Erythroblast (primary cell): ENCODE results near the gene LPO.

Experiments
- GATA1 ChIP-seq: IDR thresholded peaks from 2 replicates; pipeline ENCODE4 v1.6.1; 2011; ENCODE audit warnings: low read depth, mild to moderate bottlenecking, control low read depth, low read length, moderate library complexity
- POLR2A ChIP-seq: IDR thresholded peaks from 2 replicates; pipeline ENCODE4 v1.6.1; 2011; ENCODE audit warnings: mild to moderate bottlenecking, low read length

GRCh38 chr17:58202859-58203258, 35.5 kb upstream of the LPO start:
- no peak for TF ChIP-seq POLR2A
- TF ChIP-seq GATA1: no peak
